WERI-Rb-1 (cell line): ENCODE data around the gene PTPN1.
"Not testable (repeated sequence)": the region's sequence is repeated elsewhere in the genome, so short reads cannot be mapped to it uniquely, and the experiment has no call there.

Experiments
- DNase-seq: peaks from one replicate; pipeline ENCODE4 v3.0.0-alpha.2; 2020
- H3K27ac ChIP-seq: fragments of 250-450 bp; sonication (Bioruptor Pico); 2 replicates; pipeline ENCODE4 v1.5.1; 2020; ENCODE audit warnings: mild to moderate bottlenecking, moderate library complexity
- H3K27me3 ChIP-seq: fragments of 250-450 bp; sonication (Bioruptor Pico); 2 replicates; pipeline ENCODE4 v1.5.1; 2021; ENCODE audit warnings: mild to moderate bottlenecking, low read depth, moderate library complexity; ENCODE audit not compliant: insufficient read depth, severe bottlenecking
- H3K36me3 ChIP-seq: fragments of 250-450 bp; sonication (Bioruptor Pico); 2 replicates; pipeline ENCODE4 v1.5.1; 2020; ENCODE audit warnings: mild to moderate bottlenecking, moderate library complexity
- H3K4me3 ChIP-seq: 2 replicates; pipeline ENCODE4 v1.5.1; 2011; ENCODE audit warnings: low read depth, mild to moderate bottlenecking, control low read depth, low read length
- H3K9me3 ChIP-seq: fragments of 250-450 bp; sonication (Bioruptor Pico); 2 replicates; pipeline ENCODE4 v1.5.1; 2021; ENCODE audit warnings: mild to moderate bottlenecking, moderate library complexity; ENCODE audit not compliant: severe bottlenecking
- TF ChIP-seq, protein P1 (sequence below): IDR thresholded peaks from 2 replicates; pipeline ENCODE4 v1.5.1; 2011; ENCODE audit warnings: low read depth, mild to moderate bottlenecking, control low read depth, inconsistent platforms, low read length

Gene PTPN1

DNA sequence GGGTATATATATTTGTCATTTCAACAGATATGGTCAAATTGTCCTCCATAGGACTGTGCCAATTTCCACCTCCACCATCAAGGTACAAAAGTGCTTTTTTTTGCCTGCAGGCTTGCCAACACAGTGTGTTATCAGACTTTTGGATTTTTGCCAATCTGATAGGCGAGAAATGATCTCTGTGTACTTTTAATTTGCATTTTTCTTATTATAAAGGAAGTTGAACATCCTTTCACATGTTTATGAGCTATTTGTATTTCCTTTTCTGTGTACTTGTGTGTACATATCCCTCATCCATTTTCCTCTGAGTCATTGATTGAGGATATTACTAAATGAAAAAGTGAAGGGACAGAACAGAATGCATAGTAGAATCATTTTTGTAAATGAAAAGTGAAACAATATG, 39.0 kb upstream of the PTPN1 start:
- Histone ChIP-seq H3K9me3 (peaks cover 2% of the 10 kb centered on the region), H3K36me3 (no peaks in the 10 kb centered on the region), H3K27ac (no peak overlapping the region), H3K27me3 (no peaks in the 10 kb centered on the region), H3K4me3 (no peak overlapping the region)
- DNase-seq = no peak
- TF ChIP-seq, protein P1, sequence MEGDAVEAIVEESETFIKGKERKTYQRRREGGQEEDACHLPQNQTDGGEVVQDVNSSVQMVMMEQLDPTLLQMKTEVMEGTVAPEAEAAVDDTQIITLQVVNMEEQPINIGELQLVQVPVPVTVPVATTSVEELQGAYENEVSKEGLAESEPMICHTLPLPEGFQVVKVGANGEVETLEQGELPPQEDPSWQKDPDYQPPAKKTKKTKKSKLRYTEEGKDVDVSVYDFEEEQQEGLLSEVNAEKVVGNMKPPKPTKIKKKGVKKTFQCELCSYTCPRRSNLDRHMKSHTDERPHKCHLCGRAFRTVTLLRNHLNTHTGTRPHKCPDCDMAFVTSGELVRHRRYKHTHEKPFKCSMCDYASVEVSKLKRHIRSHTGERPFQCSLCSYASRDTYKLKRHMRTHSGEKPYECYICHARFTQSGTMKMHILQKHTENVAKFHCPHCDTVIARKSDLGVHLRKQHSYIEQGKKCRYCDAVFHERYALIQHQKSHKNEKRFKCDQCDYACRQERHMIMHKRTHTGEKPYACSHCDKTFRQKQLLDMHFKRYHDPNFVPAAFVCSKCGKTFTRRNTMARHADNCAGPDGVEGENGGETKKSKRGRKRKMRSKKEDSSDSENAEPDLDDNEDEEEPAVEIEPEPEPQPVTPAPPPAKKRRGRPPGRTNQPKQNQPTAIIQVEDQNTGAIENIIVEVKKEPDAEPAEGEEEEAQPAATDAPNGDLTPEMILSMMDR = no peak

DNA sequence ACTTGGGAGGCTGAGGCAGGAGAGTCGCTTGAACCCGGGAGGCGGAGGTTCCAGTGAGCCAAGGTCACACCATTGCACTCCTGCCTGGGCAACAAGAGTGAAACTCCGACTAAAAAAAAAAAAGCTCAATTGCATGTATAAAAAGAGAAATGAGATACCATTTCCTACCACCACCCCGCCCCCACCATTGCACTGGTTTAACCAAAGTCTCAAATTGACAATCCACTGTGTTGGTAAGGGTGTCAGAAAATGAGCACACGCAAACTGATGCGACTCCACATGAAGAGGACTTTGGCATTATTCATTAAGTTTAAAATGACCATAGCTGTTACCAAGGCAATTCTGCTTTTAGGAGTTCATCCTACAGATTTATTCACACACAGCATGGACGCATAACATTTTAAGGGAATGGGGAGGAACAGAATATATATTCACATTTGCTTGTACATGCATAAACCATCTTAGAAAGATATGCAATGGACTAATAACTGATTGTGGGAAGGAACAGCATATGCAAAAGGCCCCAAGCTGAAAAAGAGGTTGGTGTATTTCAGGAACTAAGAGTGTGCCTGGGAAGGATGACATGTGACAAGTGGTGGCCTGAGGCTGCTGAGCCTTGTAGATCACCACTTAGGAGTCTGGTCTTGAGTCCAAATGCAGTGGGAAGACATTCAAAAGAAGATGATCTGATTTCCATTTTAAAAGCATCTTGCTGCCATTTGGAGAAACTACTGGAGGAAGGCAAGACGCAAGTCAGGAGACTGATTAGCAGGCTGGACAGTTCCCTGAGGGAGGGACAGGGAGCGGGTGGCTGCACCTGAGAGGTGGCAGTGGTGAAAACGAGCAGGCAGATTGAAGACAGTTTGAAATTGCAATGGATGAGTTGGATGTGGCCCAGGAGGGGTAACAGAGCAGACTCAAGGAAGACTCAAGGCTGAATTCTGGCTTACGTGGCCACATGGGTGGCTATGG, 37.2 kb upstream of the PTPN1 start:
- Histone ChIP-seq H3K4me3 (no peak overlapping the region), H3K36me3 (no peaks in the 10 kb centered on the region), H3K27me3 (no peaks in the 10 kb centered on the region), H3K27ac (no peak overlapping the region), H3K9me3 (peaks cover 2% of the 10 kb centered on the region)
- TF ChIP-seq, protein P1 = no peak
- no peak for DNase-seq

- not testable (repeated sequence) for H3K4me3 ChIP-seq, H3K9me3 ChIP-seq, H3K27ac ChIP-seq, H3K27me3 ChIP-seq, DNase-seq, H3K36me3 ChIP-seq
These were observed 35.8 kb upstream of the PTPN1 start for GRCh38 chr20:50474356-50474755.

- H3K4me3 ChIP-seq = no peak overlapping the region
- no peaks in the 10 kb centered on the region for H3K36me3 ChIP-seq
- no peaks in the 10 kb centered on the region for H3K27me3 ChIP-seq
- H3K9me3 ChIP-seq = no peaks in the 10 kb centered on the region
- TF ChIP-seq, protein P1 = no peak
- DNase-seq = no peak
- H3K27ac ChIP-seq = no peak overlapping the region
These were observed 34.4 kb upstream of the PTPN1 start for GRCh38 chr20:50475681-50476292.

DNA sequence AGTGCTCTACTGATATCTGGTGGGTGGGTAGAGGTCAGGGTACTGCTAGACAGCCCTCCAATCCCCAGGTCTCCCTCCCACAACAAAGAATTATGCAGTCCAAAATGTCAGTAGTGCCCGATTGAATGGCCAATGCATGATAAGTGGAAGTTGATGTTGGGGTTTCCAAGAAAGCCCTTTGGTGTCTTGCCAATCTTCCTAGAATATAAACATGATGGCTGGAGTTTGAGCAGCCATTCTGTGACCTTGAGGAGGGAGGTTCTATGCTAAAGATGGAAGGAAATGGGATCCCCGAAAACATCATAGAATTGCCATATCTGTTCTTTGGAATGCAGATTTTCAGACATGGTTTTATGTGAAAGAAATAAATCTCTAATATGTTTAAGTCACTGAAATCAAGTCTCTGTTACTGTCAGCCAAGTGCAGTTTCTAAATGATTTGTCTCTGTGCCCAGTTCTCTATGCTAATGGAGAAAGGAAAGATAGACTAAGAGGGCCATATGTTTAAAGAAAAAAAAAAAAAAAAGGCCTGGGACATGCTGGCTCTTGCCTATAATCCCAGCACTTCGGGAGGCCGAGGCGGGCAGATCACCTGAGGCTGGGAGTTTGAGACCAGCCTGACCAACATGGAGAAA, 32.8 kb upstream of the PTPN1 start:
- TF ChIP-seq, protein P1 = no peak
- Histone ChIP-seq H3K27ac (no peak overlapping the region), H3K27me3 (no peaks in the 10 kb centered on the region), H3K9me3 (no peaks in the 10 kb centered on the region), H3K36me3 (no peaks in the 10 kb centered on the region), H3K4me3 (no peak overlapping the region)
- DNase-seq = no peak
